ENCODE measurements around the gene NEDD4L. TPM values are rescaled to one million over a fixed set of nuclear protein-coding genes. Genes with fewer than 3 reads are reported as not detected.

NEDD4L gene
- total RNA-seq, 1 donor from 2014 or later: 15.6 TPM

DNA sequence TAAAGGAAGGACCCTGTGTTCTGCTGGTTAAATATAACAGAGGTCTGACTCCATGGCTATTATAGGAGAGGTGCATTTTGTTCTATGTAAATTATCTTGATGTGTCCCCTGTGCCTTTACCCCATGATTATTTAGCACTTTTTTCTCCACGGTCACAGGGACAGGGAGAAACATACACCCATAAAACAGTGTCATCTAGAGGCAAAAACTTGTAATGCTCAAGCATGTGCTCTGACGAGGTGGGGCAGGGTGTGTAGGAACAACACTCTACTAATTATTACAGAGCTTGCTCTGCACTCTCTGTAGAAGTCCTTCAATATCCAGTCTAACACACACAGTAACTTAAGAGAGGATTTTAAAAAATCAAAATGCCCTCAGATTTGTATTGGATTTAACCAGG lies 187.9 kb downstream of the NEDD4L start:
- DNase-seq (ENCODE audit: low spot score in 2 of 2): no peak

GRCh38 chr18:58232668-58233067 lies 188.6 kb downstream of the NEDD4L start:
- Histone ChIP-seq H3K27ac (no peak overlapping the region), H3K4me1 (no peaks in the 10 kb centered on the region), H3K36me3 (no peaks in the 10 kb centered on the region), H3K27me3 (no peaks in the 10 kb centered on the region), H3K4me3 (no peak overlapping the region), H3K9me3 (no peaks in the 10 kb centered on the region)
- TF ChIP-seq, protein P1, sequence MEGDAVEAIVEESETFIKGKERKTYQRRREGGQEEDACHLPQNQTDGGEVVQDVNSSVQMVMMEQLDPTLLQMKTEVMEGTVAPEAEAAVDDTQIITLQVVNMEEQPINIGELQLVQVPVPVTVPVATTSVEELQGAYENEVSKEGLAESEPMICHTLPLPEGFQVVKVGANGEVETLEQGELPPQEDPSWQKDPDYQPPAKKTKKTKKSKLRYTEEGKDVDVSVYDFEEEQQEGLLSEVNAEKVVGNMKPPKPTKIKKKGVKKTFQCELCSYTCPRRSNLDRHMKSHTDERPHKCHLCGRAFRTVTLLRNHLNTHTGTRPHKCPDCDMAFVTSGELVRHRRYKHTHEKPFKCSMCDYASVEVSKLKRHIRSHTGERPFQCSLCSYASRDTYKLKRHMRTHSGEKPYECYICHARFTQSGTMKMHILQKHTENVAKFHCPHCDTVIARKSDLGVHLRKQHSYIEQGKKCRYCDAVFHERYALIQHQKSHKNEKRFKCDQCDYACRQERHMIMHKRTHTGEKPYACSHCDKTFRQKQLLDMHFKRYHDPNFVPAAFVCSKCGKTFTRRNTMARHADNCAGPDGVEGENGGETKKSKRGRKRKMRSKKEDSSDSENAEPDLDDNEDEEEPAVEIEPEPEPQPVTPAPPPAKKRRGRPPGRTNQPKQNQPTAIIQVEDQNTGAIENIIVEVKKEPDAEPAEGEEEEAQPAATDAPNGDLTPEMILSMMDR (IDR thresholded peaks at IDR 0.05): no peak
- intact Hi-C loops (cut with DNase I): no loop called here
- DNase-seq (ENCODE audit: low spot score in 2 of 2): no peak

More for the DNA sequence above, 187.9 kb downstream of the NEDD4L start:
- H3K27ac ChIP-seq: no peak overlapping the region
- H3K36me3 ChIP-seq: no peaks in the 10 kb centered on the region
- H3K27me3 ChIP-seq: no peaks in the 10 kb centered on the region
- intact Hi-C loops (cut with DNase I): no loop called here
- H3K9me3 ChIP-seq: no peaks in the 10 kb centered on the region
- no peak overlapping the region for H3K4me3 ChIP-seq
- H3K4me1 ChIP-seq: no peaks in the 10 kb centered on the region
- TF ChIP-seq, protein P1 (IDR thresholded peaks at IDR 0.05): no peak

GRCh38 chr18:58234359-58234741 lies 190.3 kb downstream of the NEDD4L start:
- H3K27ac ChIP-seq: no peak overlapping the region
- intact Hi-C loops (cut with DNase I): no loop called here

GRCh38 chr18:58235001-58235436 lies 191.0 kb downstream of the NEDD4L start:
- TF ChIP-seq, protein P1 (IDR thresholded peaks at IDR 0.05): no peak
- Histone ChIP-seq H3K27me3 (no peaks in the 10 kb centered on the region), H3K4me3 (no peak overlapping the region), H3K27ac (no peak overlapping the region), H3K4me1 (no peaks in the 10 kb centered on the region), H3K9me3 (no peaks in the 10 kb centered on the region), H3K36me3 (no peaks in the 10 kb centered on the region)
- intact Hi-C loops (cut with DNase I): no loop called here
- no peak for DNase-seq (ENCODE audit: low spot score in 2 of 2)

More at GRCh38 chr18:58234359-58234741, 190.3 kb downstream of the NEDD4L start:
- no peaks in the 10 kb centered on the region for H3K4me1 ChIP-seq
- H3K4me3 ChIP-seq: no peak overlapping the region
- H3K9me3 ChIP-seq: no peaks in the 10 kb centered on the region
- no peak for DNase-seq (ENCODE audit: low spot score in 2 of 2)
- TF ChIP-seq, protein P1 (IDR thresholded peaks at IDR 0.05): no peak
- H3K36me3 ChIP-seq: no peaks in the 10 kb centered on the region
- H3K27me3 ChIP-seq: no peaks in the 10 kb centered on the region

- intact Hi-C loops (cut with DNase I): no loop called here
- Histone ChIP-seq H3K36me3 (no peaks in the 10 kb centered on the region), H3K27me3 (no peaks in the 10 kb centered on the region), H3K27ac (no peak overlapping the region), H3K9me3 (no peaks in the 10 kb centered on the region), H3K4me1 (no peaks in the 10 kb centered on the region), H3K4me3 (no peak overlapping the region)
- DNase-seq (ENCODE audit: low spot score in 2 of 2): no peak
- TF ChIP-seq, protein P1 (IDR thresholded peaks at IDR 0.05): no peak
Measured at GRCh38 chr18:58239879-58240278, 195.9 kb downstream of the NEDD4L start.

Data from ascending aorta (tissue), 2 donors.